GM21515 (cell line): Measurements from ENCODE around the gene RAB38.

Experiments used
- ATAC-seq: cut with Tn5 transposase; IDR thresholded peaks from one replicate; pipeline ENCODE4 v1.9.1; 2021; ENCODE audit not compliant: unreplicated experiment

RAB38 gene

DNA sequence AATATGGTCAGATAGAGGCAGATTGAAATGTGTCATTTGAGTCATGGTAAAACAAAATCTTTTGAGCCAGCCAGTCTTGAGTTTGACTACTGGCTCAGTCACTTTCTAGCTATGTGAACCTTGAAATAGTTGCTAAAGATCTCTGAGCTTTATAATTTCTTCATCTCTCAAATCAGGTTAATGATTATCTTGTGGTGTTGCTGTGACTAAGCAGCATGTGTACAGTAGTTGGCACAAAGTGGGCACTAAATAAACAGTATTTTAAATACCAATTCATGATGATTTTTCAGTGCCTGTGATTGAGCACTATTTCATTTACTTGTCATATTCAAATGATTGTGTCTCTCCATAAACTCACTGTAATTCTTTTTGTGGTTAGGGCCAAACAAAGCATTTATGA is 70.8 kb downstream of the RAB38 start:
- no peak for ATAC-seq

- peak; percentile 91 for ATAC-seq
These were observed 71.7 kb downstream of the RAB38 start for GRCh38 chr11:88103337-88104206.

DNA sequence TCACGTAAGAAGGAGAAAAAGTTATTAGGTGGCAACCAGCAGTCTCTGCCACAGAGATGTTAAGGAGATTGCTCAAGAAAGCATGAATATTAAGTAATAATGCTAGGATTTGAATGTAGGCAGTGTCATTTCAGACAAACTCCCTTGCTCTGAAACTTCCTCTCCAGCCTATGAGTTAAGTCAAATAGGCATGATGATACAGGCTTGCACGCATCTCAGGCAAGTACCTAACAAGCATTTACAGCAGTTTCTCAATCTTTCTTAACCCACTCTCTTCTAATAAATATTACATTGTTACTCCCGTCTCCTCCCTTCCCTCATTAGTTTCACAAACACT is 72.7 kb downstream of the RAB38 start:
- ATAC-seq = no peak

DNA sequence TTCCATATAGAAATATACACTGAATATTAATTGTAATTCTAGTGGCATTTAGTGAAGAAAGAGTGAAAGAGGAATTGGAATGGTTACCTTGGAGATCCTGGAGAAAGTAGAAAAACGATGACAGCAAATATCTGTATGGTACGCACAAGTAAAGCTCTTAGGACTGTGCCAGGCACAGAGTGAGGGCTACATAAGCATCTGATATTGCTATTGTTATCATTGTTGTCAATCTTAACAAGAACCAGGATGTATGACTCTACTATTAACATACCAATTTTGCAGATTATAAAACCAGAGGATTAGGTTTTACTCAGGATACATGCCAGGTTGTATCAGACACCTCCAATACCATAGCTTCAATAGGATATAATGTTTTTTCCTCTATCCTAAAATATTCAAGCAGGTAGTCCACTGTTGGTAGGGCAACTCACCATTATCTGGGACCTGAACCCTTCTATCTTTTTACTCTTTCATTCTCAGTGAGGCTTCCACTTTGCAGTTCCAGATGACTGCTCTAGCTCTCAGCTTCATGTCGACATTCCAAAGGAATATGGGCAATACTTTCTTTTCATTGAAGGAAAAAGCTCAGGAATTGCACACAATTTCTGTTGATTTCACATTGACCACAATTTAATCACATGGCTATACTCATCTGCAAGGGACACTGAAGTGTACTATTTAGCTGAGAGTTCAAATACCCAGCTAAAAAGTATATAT is 73.2 kb downstream of the RAB38 start:
- ATAC-seq = no peak

DNA sequence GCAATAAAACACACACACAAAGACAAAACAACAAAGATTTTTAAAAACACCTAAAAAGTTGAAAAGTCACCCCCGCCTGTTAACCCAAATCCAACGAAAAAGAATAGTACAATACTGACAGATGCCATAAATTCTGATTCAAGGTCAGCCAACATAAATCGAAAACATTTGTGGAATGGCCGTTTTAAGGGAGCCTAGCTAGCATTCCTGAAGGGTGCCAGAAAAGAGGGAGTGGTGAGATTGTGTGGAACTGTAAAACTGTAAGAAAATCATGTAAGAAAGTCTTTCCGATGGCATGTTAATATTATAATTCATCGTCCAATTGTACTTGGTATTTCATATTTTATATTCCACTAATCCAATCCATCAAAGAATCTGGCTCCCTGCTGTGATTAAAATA is 75.1 kb downstream of the RAB38 start:
- no peak for ATAC-seq

DNA sequence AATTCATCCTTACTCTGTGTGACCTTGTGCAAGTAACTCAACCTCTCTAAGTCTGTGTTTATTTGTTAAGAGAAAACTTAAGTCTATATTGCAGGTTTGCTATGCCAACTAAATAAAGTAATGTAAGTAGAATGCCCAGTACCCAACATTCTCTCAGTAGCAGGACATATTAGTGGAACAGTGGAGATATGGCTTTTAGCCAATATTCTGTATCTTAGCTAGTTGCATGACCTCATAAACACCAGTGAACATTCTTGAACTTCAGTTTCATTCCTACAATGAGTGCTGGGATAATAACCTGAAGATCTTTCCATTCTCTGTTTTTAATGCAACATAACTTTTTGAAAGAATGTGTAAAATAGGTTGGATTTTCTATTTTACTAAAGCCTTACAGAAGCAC is 77.0 kb downstream of the RAB38 start:
- no peak for ATAC-seq

DNA sequence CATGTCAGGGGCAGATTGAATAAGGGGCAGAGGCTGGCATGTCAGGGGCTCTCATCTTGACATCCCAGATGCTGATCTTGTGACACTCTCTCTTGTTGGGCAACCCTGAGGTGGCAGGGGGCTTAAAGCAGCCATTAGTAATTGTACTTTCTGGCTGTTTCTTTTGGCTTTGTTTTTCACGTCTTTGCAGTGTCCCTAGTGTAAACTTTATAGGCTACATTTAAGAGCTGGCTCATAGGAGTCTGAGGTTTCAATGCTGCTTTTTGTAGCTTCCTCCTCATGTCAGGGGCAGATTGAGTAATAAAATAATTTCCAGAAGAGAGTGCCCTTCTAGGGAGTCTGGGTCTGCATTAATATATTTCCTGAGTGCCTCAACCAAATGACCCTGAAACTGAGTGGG is 86.1 kb downstream of the RAB38 start:
- no peak for ATAC-seq

GRCh38 chr11:88087337-88087736 is 87.9 kb downstream of the RAB38 start:
- no peak for ATAC-seq

- ATAC-seq = no peak
These were observed 88.9 kb downstream of the RAB38 start for GRCh38 chr11:88086297-88086696.

DNA sequence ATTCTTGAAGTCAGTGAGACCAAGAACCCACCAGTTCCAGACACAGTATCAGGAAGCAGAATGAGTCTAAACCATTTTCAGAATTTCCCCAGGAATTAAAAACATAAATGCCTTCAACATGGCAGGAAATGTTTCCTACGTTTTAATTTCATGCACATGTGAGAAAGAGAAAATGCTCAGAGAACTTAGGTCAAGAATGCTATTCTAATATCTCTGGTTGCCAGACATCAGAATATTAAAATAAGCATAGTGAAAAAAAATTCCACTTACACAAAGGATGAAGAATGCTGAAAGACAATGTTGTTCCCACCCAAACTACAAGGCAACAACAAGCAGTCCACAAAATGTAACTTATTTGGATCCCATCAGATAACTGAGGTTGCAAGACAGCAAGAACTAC is 104.8 kb downstream of the RAB38 start:
- no peak for ATAC-seq

DNA sequence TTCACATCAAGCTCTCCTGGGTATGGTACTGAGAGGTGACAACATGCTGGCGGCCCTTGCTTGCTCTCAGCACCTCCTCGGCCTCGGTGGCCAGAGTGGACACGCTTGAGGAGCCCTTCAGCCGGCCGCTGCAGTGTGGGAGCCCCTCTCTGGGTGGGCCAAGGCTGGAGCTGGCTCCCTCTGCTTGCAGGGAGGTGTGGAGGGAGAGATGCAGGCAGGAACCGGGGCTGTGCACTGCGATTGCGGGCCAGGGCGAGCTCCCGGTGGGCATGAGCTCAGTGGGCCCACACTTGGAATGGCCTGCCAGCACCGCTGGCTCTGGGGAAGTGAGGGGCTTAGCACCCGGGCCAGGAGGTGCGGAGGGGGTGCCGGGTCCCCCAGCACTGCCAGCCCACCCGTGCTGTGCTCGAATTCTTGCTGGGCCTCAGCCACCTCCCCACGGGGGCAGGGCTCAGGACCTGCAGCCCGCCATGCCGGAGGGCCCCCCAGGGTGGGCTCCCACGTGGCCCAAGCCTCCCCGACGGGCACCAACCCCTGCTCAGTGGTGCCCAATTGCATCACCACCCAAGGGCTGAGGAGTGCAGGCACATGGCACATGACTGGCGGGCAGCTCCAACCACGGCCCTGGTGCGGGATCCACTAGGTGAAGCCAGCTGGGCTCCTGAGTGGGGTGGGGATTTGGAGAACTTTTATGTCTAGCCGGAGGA is 106.2 kb downstream of the RAB38 start:
- no peak for ATAC-seq

GRCh38 chr11:88066090-88066489 is 109.2 kb downstream of the RAB38 start:
- no peak for ATAC-seq

DNA sequence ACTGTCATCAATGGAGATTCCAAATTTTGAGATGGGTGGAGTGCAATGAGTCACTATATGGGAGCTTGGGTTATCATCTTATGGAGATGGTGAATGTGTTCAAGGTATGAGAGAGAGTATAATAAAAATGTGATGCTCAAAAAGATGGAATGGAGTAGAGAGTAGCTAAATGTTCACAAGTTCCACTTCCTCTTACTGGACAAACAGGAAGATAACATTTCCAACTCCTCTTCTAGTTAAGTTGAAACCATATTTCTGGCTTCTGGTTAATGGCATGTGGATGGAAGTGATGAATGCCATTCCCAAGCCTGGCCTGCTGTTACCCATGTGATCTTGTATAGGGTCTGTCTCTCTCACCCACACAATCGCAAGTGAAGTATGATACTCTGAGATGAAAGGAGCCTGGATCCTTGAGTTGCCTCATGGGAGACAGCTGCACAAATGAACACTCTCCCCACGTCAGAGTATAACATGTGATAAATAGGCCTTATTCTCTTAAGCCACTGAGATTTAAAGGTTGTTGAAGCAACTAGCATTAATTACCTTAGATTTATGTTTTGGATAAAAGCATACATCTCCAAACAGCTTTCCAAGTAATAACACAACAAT is 111.0 kb downstream of the RAB38 start:
- no peak for ATAC-seq
